Epithelial cell of esophagus (primary cell): ENCODE data around the gene TMOD2.
"Not testable (repeated sequence)": the region's sequence is repeated elsewhere in the genome, so short reads cannot be mapped to it uniquely, and the experiment has no call there.

Source experiments
- DNase-seq: peaks from one replicate; pipeline ENCODE4 v3.0.0; 2010; ENCODE audit warnings: low read depth
- H3K4me3 ChIP-seq: 2 replicates; pipeline ENCODE4 v1.5.1; 2011; ENCODE audit warnings: mild to moderate bottlenecking, low read length, control low read depth
- TF ChIP-seq, protein P1 (sequence below): IDR thresholded peaks from 2 replicates; pipeline ENCODE4 v1.5.1; 2011; ENCODE audit warnings: low read depth, mild to moderate bottlenecking, low read length, control low read depth, inconsistent platforms; ENCODE audit not compliant: insufficient read depth; ENCODE audit errors: missing control alignments

Gene TMOD2

DNA sequence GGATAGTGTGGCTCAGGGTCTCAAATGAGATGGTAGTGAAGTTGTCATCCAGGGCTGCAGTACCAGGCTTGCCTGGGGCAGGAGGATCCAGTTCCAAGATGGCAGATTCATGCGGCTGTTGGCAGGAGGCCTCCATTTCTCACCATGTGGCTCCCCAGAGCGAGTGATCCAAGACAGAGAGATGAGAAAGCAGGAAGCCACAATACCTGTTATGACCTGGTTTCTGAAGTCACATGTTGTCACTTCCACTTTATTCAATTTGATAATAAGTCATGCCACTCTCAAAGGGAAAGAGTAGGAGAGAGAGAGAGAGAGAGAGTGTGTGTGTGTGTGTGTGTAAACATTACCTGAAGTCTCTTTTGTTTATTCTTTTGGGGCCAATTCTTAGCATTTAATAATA, 30.1 kb downstream of the TMOD2 start:
- TF ChIP-seq, protein P1, sequence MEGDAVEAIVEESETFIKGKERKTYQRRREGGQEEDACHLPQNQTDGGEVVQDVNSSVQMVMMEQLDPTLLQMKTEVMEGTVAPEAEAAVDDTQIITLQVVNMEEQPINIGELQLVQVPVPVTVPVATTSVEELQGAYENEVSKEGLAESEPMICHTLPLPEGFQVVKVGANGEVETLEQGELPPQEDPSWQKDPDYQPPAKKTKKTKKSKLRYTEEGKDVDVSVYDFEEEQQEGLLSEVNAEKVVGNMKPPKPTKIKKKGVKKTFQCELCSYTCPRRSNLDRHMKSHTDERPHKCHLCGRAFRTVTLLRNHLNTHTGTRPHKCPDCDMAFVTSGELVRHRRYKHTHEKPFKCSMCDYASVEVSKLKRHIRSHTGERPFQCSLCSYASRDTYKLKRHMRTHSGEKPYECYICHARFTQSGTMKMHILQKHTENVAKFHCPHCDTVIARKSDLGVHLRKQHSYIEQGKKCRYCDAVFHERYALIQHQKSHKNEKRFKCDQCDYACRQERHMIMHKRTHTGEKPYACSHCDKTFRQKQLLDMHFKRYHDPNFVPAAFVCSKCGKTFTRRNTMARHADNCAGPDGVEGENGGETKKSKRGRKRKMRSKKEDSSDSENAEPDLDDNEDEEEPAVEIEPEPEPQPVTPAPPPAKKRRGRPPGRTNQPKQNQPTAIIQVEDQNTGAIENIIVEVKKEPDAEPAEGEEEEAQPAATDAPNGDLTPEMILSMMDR = no peak
- DNase-seq = peak; percentile 19

DNA sequence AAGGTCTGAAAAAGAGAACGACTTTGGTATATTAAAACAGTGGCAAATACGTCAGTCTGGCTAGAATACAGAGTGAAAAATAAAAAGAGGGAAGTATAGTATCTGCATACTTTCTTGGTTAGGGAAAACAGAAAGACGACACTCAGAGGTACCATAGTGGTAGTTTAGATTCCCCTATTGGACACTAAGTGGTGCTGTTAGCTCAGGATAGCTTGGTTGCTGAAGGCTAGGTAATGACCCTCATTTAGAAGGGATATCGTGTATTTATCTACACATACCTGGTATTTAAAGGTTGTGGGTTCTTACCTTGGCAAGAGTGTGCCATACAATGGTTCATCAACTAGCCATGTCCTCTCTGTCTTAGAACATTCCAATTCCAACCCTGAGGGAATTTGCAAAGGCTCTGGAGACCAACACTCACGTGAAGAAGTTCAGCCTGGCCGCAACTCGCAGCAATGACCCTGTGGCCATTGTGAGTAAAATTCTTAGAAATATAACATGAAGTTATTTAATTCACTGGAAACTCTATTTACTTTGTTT, 31.0 kb downstream of the TMOD2 start:
- TF ChIP-seq, protein P1 = peak; percentile 54
- peak; percentile 44 for DNase-seq
- H3K4me3 ChIP-seq = no peak overlapping the region

More for the DNA sequence above, 30.1 kb downstream of the TMOD2 start:
- H3K4me3 ChIP-seq = no peak overlapping the region

DNA sequence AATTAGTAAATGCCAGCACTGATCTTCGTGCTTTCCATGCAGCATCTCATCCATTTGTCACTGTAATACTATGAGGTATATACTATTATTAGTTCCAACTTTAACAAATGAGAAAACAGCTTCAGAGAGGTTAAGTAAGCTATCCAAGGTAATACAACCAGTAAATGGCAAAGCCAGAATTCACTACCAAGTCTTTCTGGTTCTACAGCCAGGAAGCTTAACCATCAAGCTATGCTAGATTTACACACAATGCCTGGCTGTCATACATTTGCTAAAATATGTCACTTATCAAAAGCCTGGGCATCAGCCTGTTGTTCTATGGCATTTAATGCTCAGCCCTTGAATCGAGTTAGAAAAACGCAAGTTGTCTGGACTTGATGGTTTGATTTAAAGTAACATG, 32.6 kb downstream of the TMOD2 start:
- DNase-seq = no peak
- TF ChIP-seq, protein P1 = no peak
- H3K4me3 ChIP-seq = no peak overlapping the region

DNA sequence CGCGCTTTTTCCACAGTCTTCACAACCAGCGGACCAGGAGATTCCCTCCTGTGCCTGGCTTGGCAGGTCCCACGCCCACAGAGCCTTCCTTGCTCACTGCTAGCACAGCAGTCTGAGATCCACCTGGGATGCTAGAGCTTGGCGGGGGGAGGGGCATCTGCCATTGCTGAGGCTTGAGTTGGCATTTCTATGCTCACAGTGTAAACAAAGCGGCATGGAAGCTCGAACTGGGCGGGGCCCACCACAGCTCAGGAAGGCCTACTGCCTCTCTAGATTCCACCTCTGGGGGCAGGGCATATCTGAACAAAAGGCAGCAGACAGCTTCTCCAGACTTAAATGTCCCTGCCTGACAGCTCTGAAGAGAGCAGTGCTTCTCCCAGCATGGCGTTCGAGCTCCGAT, 35.7 kb downstream of the TMOD2 start:
- peak; percentile 80 for DNase-seq
- not testable (repeated sequence) for H3K4me3 ChIP-seq

DNA sequence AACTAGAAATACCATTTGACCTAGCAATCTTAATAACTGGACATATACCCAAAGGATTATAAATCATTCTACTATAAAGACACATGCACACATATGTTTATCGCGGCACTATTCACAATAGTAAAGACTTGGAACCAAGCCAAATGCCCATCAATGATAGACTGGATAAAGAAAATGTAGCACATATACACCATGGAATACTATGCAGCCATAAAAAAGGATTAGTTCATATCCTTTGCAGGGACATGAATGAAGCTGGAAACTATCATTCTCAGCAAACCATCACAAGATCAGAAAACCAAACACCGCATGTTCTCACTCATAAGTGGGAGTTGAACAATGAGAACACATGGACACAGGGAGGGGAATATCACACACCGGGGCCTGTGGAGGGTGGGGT, 41.1 kb downstream of the TMOD2 start:
- not testable (repeated sequence) for DNase-seq, H3K4me3 ChIP-seq

DNA sequence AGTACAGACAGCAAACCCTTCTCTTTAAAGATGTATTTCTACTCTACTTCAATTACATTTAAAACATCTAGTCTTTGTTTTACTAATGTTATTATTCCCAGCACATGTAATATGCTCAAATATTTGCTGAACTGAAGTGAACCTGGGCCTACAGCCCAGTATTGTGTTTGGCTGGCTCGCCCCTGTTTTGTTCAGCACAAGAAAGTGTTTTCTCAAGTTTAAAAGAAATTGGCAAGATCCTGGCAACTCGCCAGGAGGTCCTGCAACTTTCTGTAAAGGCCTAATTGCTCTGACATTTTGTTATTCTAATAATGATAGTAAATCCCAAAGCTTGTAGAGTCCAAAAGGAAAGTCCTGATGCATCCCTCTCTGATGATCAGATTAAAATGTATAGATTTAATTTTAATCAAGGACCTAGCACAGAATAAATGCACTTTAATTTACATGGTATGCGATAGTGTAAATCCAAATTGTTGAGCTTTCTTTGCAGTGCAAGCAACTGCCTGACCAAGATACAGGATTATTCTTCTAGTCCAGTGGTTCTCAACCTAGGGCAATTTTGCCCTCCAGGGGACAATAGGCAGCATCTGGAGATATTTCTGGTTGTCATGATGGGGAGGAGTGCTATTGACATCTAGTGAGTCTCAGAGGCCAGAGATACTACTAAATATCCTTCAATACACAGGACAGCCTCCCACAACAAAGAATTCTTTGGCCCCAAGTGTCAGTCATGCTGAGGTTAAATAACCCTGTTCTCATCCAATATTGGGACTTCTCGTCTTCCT, 42.3 kb downstream of the TMOD2 start:
- H3K4me3 ChIP-seq = no peak overlapping the region
- DNase-seq = no peak
- TF ChIP-seq, protein P1 = no peak

DNA sequence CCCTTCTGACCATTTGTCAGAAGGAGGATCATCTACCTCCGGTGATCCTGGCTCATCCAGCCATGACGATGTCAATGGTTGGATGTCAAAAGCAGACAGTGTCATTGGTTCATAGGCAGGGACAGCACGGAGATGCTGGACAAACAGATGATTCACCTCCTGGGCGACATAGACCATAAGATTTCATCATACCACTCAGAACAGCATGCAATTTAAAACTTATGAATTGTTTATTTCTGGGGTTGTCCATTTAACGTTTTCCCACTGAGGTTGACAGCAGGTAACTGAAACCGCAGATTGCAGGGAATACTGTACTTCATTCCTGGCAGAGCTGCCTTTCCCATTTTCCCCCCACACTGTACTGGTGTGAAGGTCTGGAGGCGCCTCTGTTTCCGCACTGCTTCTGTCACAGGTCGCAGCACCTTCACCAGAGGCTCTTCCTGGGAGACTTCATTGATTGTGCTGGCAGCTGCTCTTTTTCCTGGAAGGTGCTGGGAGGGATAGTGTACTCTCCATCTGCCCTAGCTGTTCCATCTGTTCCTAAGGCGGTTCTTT, 45.5 kb downstream of the TMOD2 start:
- H3K4me3 ChIP-seq = no peak overlapping the region
- DNase-seq = peak; percentile 32
- TF ChIP-seq, protein P1 = no peak

DNA sequence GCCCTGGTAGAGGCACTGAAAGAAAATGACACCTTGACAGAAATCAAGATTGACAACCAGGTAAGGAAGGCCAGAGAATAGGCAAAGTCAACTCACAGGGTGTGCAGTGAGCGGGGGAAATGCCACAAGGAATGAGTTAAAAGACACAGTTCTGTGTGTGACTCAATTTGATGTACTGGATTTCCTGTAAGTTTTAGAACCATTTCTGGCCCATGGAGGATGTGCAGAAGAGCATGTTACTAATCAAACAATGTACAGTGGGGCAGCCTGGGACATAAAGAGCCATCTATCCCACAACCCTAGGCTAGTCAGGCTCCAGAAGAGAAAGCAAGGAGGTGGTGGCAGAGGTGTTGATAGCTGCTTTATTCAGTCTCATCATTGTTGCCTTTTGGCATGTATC, 46.9 kb downstream of the TMOD2 start:
- DNase-seq = no peak
- no peak overlapping the region for H3K4me3 ChIP-seq
- TF ChIP-seq, protein P1 = no peak
